Skin epidermis (tissue), 12 donors: ENCODE results near the gene SURF2.

Experiments used
- H3K27ac ChIP-seq, 21 experiments: fragments of 200-600 bp; sonication (generic) in 11 of 21; one replicate each; pipeline ENCODE4 v1.5.0; 2020; ENCODE audit warnings: mild to moderate bottlenecking in 3 of 21, inconsistent platforms in 2 of 21, moderate library complexity in 2 of 21
- H3K4me3 ChIP-seq, 7 experiments: fragments of 200-600 bp; sonication (generic) in 2 of 7; one replicate each; pipeline ENCODE4 v1.5.0; 2020; ENCODE audit warnings: inconsistent platforms in 2 of 7, mild to moderate bottlenecking in 2 of 7, moderate library complexity in 1 of 7

Gene SURF2

GRCh38 chr9:133334888-133335287 lies 21.5 kb upstream of the SURF2 start:
- Histone ChIP-seq H3K27ac (peak overlapping the region in 2 of 21 experiments; percentile 86 to 88), H3K4me3 (peak overlapping the region in 6 of 7 experiments; percentile 82 to 92 (median 86))

- Histone ChIP-seq H3K27ac (peak within 1 kb of the TSS in 20 of 21 experiments; percentile 52 to 88 (median 81)), H3K4me3 (peak within 1 kb of the TSS; percentile 80 to 92 (median 86))
These were observed 20.2 kb upstream of the SURF2 start, which contains the start of gene SURF6 for GRCh38 chr9:133335924-133336811. SURF6 (minus strand) TSS chr9:133336188; CDS start chr9:133336132, 56 bp downstream.

GRCh38 chr9:133339641-133340040 lies 16.7 kb upstream of the SURF2 start:
- no peak overlapping the region for H3K4me3 ChIP-seq
- H3K27ac ChIP-seq: peak overlapping the region in 12 of 21 experiments; percentile 15 to 74 (median 46)

GRCh38 chr9:133340256-133340655 lies 16.1 kb upstream of the SURF2 start:
- H3K27ac ChIP-seq: peak overlapping the region in 11 of 21 experiments; percentile 9 to 74 (median 51)
- H3K4me3 ChIP-seq: no peak overlapping the region

GRCh38 chr9:133340916-133341315 lies 15.4 kb upstream of the SURF2 start:
- H3K27ac ChIP-seq: peak overlapping the region in 15 of 21 experiments; percentile 3 to 74 (median 36)
- no peak overlapping the region for H3K4me3 ChIP-seq

GRCh38 chr9:133341369-133342068 lies 14.8 kb upstream of the SURF2 start:
- H3K27ac ChIP-seq: peak overlapping the region in 17 of 21 experiments; percentile 4 to 74 (median 40)
- H3K4me3 ChIP-seq: no peak overlapping the region

GRCh38 chr9:133342069-133342406 lies 14.3 kb upstream of the SURF2 start:
- Histone ChIP-seq H3K4me3 (no peak overlapping the region), H3K27ac (peak overlapping the region in 6 of 21 experiments; percentile 3 to 74 (median 34))

GRCh38 chr9:133342570-133342969 lies 13.8 kb upstream of the SURF2 start:
- Histone ChIP-seq H3K4me3 (no peak overlapping the region), H3K27ac (peak overlapping the region in 5 of 21 experiments; percentile 3 to 74 (median 35))

GRCh38 chr9:133344071-133344470 lies 12.3 kb upstream of the SURF2 start:
- no peak overlapping the region for H3K4me3 ChIP-seq
- H3K27ac ChIP-seq: no peak overlapping the region

GRCh38 chr9:133344979-133345378 lies 11.4 kb upstream of the SURF2 start:
- H3K27ac ChIP-seq: no peak overlapping the region
- H3K4me3 ChIP-seq: no peak overlapping the region

GRCh38 chr9:133345596-133345995 lies 10.8 kb upstream of the SURF2 start:
- Histone ChIP-seq H3K27ac (no peak overlapping the region), H3K4me3 (no peak overlapping the region)

- Histone ChIP-seq H3K27ac (peak overlapping the region in 13 of 21 experiments; percentile 92 to 99 (median 98)), H3K4me3 (peak overlapping the region; percentile 61 to 99 (median 89))
These were observed 10.1 kb upstream of the SURF2 start for GRCh38 chr9:133346021-133346785.

- Histone ChIP-seq H3K27ac (peak overlapping the region; percentile 44 to 99 (median 95)), H3K4me3 (peak overlapping the region; percentile 61 to 99 (median 89))
These were observed 8.8 kb upstream of the SURF2 start for GRCh38 chr9:133347515-133347984.

- peak within 1 kb of the TSS; percentile 75 to 99 (median 95) for H3K27ac ChIP-seq
- peak within 1 kb of the TSS; percentile 61 to 99 (median 89) for H3K4me3 ChIP-seq
These were observed 8.2 kb upstream of the SURF2 start, which contains the start of the genes MED22 and RPL7A for GRCh38 chr9:133347985-133348717. MED22 (minus strand) TSS chr9:133348131; CDS start chr9:133346662, 1,469 bp downstream. RPL7A (plus strand) TSS chr9:133348218; CDS start chr9:133348244, 26 bp downstream.

- Histone ChIP-seq H3K4me3 (peak overlapping the region; percentile 61 to 99 (median 89)), H3K27ac (peak overlapping the region; percentile 75 to 99 (median 95))
These were observed 7.4 kb upstream of the SURF2 start for GRCh38 chr9:133348718-133349573.

GRCh38 chr9:133349965-133350616 lies 6.3 kb upstream of the SURF2 start:
- peak overlapping the region in 1 of 21 experiments; percentile 98 for H3K27ac ChIP-seq
- no peak overlapping the region for H3K4me3 ChIP-seq

GRCh38 chr9:133351526-133351907 lies 4.8 kb upstream of the SURF2 start:
- Histone ChIP-seq H3K27ac (no peak overlapping the region), H3K4me3 (no peak overlapping the region)
